SH-SY5Y (cell line): Measurements from ENCODE around the gene RUNDC1.

ENCODE experiments used
- GATA2 ChIP-seq: IDR thresholded peaks from 2 replicates; pipeline ENCODE4 v1.6.1; 2011; ENCODE audit warnings: mild to moderate bottlenecking, low read depth, low read length
- GATA3 ChIP-seq: IDR thresholded peaks from 2 replicates; pipeline ENCODE4 v1.6.1; 2011; ENCODE audit warnings: low read depth, mild to moderate bottlenecking, low read length, moderate library complexity

DNA sequence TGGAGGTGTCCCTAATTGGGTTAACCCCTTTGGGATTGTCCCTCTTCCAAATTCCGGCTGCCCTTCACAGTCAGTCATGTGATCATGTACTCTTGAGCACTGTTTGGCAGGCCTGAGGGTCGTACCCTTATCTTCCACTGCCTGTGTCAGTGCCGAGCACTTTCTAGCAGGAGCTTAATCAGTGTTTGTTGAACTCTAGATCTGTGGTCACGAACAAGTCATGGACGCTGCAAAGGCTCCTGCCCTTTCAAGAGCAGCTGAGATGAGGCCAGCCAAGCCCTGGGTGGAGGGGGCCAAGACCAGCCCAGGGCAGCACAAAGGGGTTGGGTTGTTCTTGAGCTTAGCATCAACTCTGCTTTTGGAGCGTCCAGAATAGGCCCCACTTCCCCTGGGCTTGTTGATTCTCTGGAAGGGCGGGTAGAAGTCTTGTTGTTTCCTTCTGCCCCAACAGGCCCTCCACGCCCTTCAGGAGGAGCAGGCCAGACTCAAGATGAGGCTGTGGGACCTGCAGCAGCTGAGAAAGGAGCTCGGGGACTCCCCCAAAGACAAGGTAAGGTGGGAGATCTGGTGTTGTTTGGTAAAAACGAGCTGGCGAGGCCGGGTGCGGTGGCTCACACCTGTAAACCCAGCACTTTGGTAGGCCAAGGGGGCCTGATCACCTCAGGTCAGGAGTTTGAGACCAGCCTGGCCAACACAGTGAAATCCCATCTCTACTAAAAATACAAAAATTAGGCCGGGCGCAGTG lies 31.5 kb downstream of the RUNDC1 start:
- TF ChIP-seq GATA2 (no peak), GATA3 (no peak)
